H1 (cell line): ENCODE results near the gene AMPD1. TPM values are rescaled to one million over a fixed set of nuclear protein-coding genes. Genes with fewer than 3 reads are reported as not detected.

ENCODE experiments used
- CTCF ChIA-PET: fragments of 300-600 bp; sonication (Branson Sonifier 250); formaldehyde crosslinking; loops from one replicate; lab custom pipeline; 2021; ENCODE audit not compliant: partially characterized antibody; lab: Charles Lee
- POLR2A ChIA-PET: fragments of 300-600 bp; sonication (Branson Sonifier 250); formaldehyde crosslinking; loops from one replicate; lab custom pipeline; 2021; ENCODE audit warnings: inconsistent platforms; ENCODE audit not compliant: partially characterized antibody; lab: Charles Lee
- DNase-seq, 2 experiments: peaks; one replicate each; pipeline versions ENCODE4 v3.0.0 to v3.0.0-alpha.2; 2010 to 2022; ENCODE audit warnings: low spot score in 2 of 2, low read depth in 1 of 2, mixed read lengths in 1 of 2
- FAIRE-seq: peaks from 2 replicates; lab custom pipeline; 2011; peaks lifted over from hg19 to GRCh38; lab: Jason Lieb, UNC
- H2AFZ ChIP-seq: 2 replicates; pipeline ENCODE4 v1.8.1; 2012; ENCODE audit warnings: low read length, inconsistent platforms
- H2AK5ac ChIP-seq: 2 replicates; pipeline ENCODE4 v1.6.1; 2013; ENCODE audit warnings: low read depth, low read length
- H2BK120ac ChIP-seq: replicated peaks from 2 replicates; pipeline ENCODE3; 2013; ENCODE audit warnings: low read depth, low read length, inconsistent platforms
- H2BK12ac ChIP-seq: 2 replicates; pipeline ENCODE4 v1.6.1; 2013; ENCODE audit warnings: low read depth, low read length
- H2BK15ac ChIP-seq: 2 replicates; pipeline ENCODE4 v1.6.1; 2013; ENCODE audit warnings: low read length
- H2BK20ac ChIP-seq: 2 replicates; pipeline ENCODE4 v1.6.1; 2013; ENCODE audit warnings: low read length
- H2BK5ac ChIP-seq: 2 replicates; pipeline ENCODE4 v1.6.1; 2013; ENCODE audit warnings: low read depth, low read length
- H3K14ac ChIP-seq: 2 replicates; pipeline ENCODE4 v1.6.1; 2013; ENCODE audit warnings: inconsistent platforms; ENCODE audit not compliant: insufficient read length
- H3K18ac ChIP-seq: 2 replicates; pipeline ENCODE4 v1.6.1; 2013; ENCODE audit warnings: low read length; ENCODE audit errors: extremely low read depth
- H3K23ac ChIP-seq: 2 replicates; pipeline ENCODE4 v1.6.1; 2013; ENCODE audit warnings: inconsistent platforms; ENCODE audit not compliant: insufficient read length
- H3K23me2 ChIP-seq: 2 replicates; pipeline ENCODE4 v1.6.1; 2013; ENCODE audit warnings: low read depth, low read length
- H3K27ac ChIP-seq: 2 replicates; pipeline ENCODE4 v1.6.1; 2011; ENCODE audit warnings: low read depth, low read length, inconsistent platforms
- H3K27me3 ChIP-seq, 4 experiments: replicated peaks in 1 of 4; 1 replicate in 1 of 4; 2 replicates in 3 of 4; pipeline versions ENCODE4 v1.6.1 to v1.8.1; 2011 to 2013; ENCODE audit warnings: low read length in 3 of 4, mild to moderate bottlenecking in 3 of 4, inconsistent platforms in 2 of 4, mixed read lengths in 2 of 4, moderate library complexity in 1 of 4; ENCODE audit not compliant: control insufficient read depth in 3 of 4, insufficient read depth in 3 of 4; ENCODE audit errors: extremely low read depth in 1 of 4
- H3K36me3 ChIP-seq, 4 experiments: 2 replicates each; pipeline versions ENCODE4 v1.6.1 to v1.8.1; 2011 to 2013; ENCODE audit warnings: mild to moderate bottlenecking in 4 of 4, low read length in 3 of 4, moderate library complexity in 2 of 4, control low read depth in 1 of 4, inconsistent platforms in 1 of 4; ENCODE audit not compliant: insufficient read depth in 4 of 4, control insufficient read depth in 2 of 4
- H3K4ac ChIP-seq: replicated peaks from 2 replicates; pipeline ENCODE3; 2013; ENCODE audit warnings: low read length, low read depth, mixed read lengths, inconsistent platforms; ENCODE audit not compliant: insufficient read length
- H3K4me1 ChIP-seq, 4 experiments: replicated peaks in 1 of 4; 1 replicate in 1 of 4; 2 replicates in 3 of 4; pipeline versions ENCODE4 v1.6.1 to v1.8.1; 2011 to 2013; ENCODE audit warnings: low read length in 3 of 4, inconsistent platforms in 2 of 4, mixed read lengths in 1 of 4; ENCODE audit not compliant: insufficient read depth in 4 of 4, control insufficient read depth in 3 of 4
- H3K4me2 ChIP-seq, 2 experiments: 2 replicates each; pipeline versions ENCODE4 v1.6.1 to v1.8.1; 2011 to 2013; ENCODE audit warnings: low read depth in 2 of 2, low read length in 2 of 2, control low read depth in 1 of 2, inconsistent platforms in 1 of 2, mild to moderate bottlenecking in 1 of 2; ENCODE audit not compliant: insufficient read depth in 1 of 2
- H3K4me3 ChIP-seq, 4 experiments: fragments of 200-600, 300-600 bp in 1 of 4; sonication (generic), shearing (Covaris generic), sonication (Bioruptor Twin) in 1 of 4; 2 replicates each; pipeline versions ENCODE4 v1.5.1 to v1.8.1; 2011 to 2016; ENCODE audit warnings: low read length in 4 of 4, low read depth in 3 of 4, control low read depth in 2 of 4, inconsistent platforms in 2 of 4, mild to moderate bottlenecking in 2 of 4, mixed read lengths in 1 of 4, moderate library complexity in 1 of 4; ENCODE audit not compliant: insufficient read depth in 2 of 4; ENCODE audit errors: extremely low read depth in 1 of 4
- H3K56ac ChIP-seq: replicated peaks from 2 replicates; pipeline ENCODE3; 2013; ENCODE audit warnings: low read depth, mild to moderate bottlenecking, mixed read lengths, low read length, inconsistent platforms; ENCODE audit not compliant: insufficient read length
- H3K79me1 ChIP-seq: 2 replicates; pipeline ENCODE4 v1.6.1; 2013; ENCODE audit warnings: low read depth, low read length, control low read depth
- H3K79me2 ChIP-seq, 2 experiments: 2 replicates each; pipeline versions ENCODE4 v1.6.1 to v1.8.1; 2012 to 2013; ENCODE audit warnings: low read length in 2 of 2, mild to moderate bottlenecking in 2 of 2, inconsistent platforms in 1 of 2; ENCODE audit not compliant: insufficient read depth in 2 of 2, control insufficient read depth in 1 of 2
- H3K9ac ChIP-seq, 4 experiments: replicated peaks in 1 of 4; 1 replicate in 1 of 4; 2 replicates in 3 of 4; pipeline versions ENCODE4 v1.6.1 to v1.8.1; 2011 to 2013; ENCODE audit warnings: low read depth in 3 of 4, low read length in 3 of 4, control low read depth in 2 of 4, mild to moderate bottlenecking in 2 of 4, moderate library complexity in 2 of 4, inconsistent platforms in 1 of 4; ENCODE audit errors: extremely low read depth in 1 of 4
- H3K9me3 ChIP-seq, 2 experiments: 2 replicates each; pipeline versions ENCODE4 v1.6.1 to v1.8.1; 2012 to 2013; ENCODE audit warnings: mild to moderate bottlenecking in 2 of 2, moderate library complexity in 2 of 2, control low read depth in 1 of 2, inconsistent platforms in 1 of 2, low read depth in 1 of 2, low read length in 1 of 2, mixed read lengths in 1 of 2; ENCODE audit not compliant: insufficient read depth in 2 of 2
- H4K20me1 ChIP-seq, 2 experiments: replicated peaks in 1 of 2; 2 replicates each; pipeline versions ENCODE3 to v1.8.1; 2011 to 2013; ENCODE audit warnings: inconsistent platforms in 2 of 2, low read length in 2 of 2, mild to moderate bottlenecking in 1 of 2; ENCODE audit not compliant: insufficient read depth in 2 of 2, control insufficient read depth in 1 of 2
- H4K5ac ChIP-seq: 2 replicates; pipeline ENCODE4 v1.6.1; 2013; ENCODE audit warnings: low read length, low read depth, mixed read lengths, inconsistent platforms; ENCODE audit not compliant: insufficient read length
- H4K8ac ChIP-seq: 2 replicates; pipeline ENCODE4 v1.8.0; 2013; ENCODE audit warnings: mild to moderate bottlenecking, moderate library complexity, low read length, inconsistent platforms; ENCODE audit not compliant: insufficient read depth; ENCODE audit errors: extremely low read depth
- H4K91ac ChIP-seq: replicated peaks from 2 replicates; pipeline ENCODE3; 2013; ENCODE audit warnings: low read length, mixed read lengths, inconsistent platforms; ENCODE audit not compliant: insufficient read length
- CBX8 ChIP-seq: fragments of 300-800, 300-1000 bp; sonication (generic); IDR thresholded peaks from 2 replicates; pipeline ENCODE4 v1.7.1; 2016; ENCODE audit warnings: low read depth, low read length, borderline replicate concordance
- EGR1 ChIP-seq: IDR thresholded peaks from 2 replicates; pipeline ENCODE4 v1.6.1; 2011; ENCODE audit warnings: low read depth, low read length, borderline replicate concordance
- HDAC2 ChIP-seq, 2 experiments: fragments of 300-600 bp in 1 of 2; sonication (generic) in 1 of 2; IDR thresholded peaks; 2 replicates each; pipeline ENCODE4 v1.6.1; 2011 to 2012; ENCODE audit warnings: low read depth in 2 of 2, low read length in 2 of 2, mild to moderate bottlenecking in 2 of 2, moderate library complexity in 2 of 2, borderline replicate concordance in 1 of 2, inconsistent platforms in 1 of 2
- JUND ChIP-seq: IDR thresholded peaks from 2 replicates; pipeline ENCODE4 v1.6.1; 2011; ENCODE audit warnings: mild to moderate bottlenecking, improper control_type of control experiment, low read length
- NANOG ChIP-seq: IDR thresholded peaks from 2 replicates; pipeline ENCODE4 v1.6.1; 2011; ENCODE audit warnings: low read length, low read depth, mild to moderate bottlenecking, inconsistent platforms; ENCODE audit not compliant: insufficient read depth, poor library complexity, severe bottlenecking
- NRF1 ChIP-seq: IDR thresholded peaks from 2 replicates; pipeline ENCODE4 v1.6.1; 2011; ENCODE audit warnings: mild to moderate bottlenecking, low read depth, low read length, improper control_type of control experiment
- POLR2AphosphoS5 ChIP-seq: IDR thresholded peaks from 2 replicates; pipeline ENCODE4 v1.6.1; 2011; ENCODE audit warnings: low read depth, low read length
- SIN3A ChIP-seq, 2 experiments: IDR thresholded peaks in 1 of 2; conservative IDR thresholded peaks in 1 of 2; 2 replicates each; pipeline ENCODE4 v1.6.1; 2011 to 2012; ENCODE audit warnings: low read length in 2 of 2, improper control_type of control experiment in 1 of 2, low read depth in 1 of 2, mild to moderate bottlenecking in 1 of 2
- SIRT6 ChIP-seq: IDR thresholded peaks from one replicate; pipeline ENCODE4 v1.7.1; 2012; ENCODE audit warnings: low read length, inconsistent platforms
- SP4 ChIP-seq: IDR thresholded peaks from 2 replicates; pipeline ENCODE4 v1.6.1; 2012; ENCODE audit warnings: low read length, inconsistent platforms
- SRF ChIP-seq: IDR thresholded peaks from 2 replicates; pipeline ENCODE4 v1.6.1; 2011; ENCODE audit warnings: mild to moderate bottlenecking, low read depth, low read length, moderate library complexity
- WGBS, 2 experiments: shearing (Covaris generic) in 1 of 2; methylation state at CpG; one replicate each; pipeline versions ENCODE4 v1.1.6 to v1.1.7; 2013 to 2015; ENCODE audit warnings: low lambda C conversion rate in 2 of 2, mixed read lengths in 2 of 2, inconsistent platforms in 1 of 2, low coverage in 1 of 2, missing lambda C conversion rate in 1 of 2; ENCODE audit not compliant: insufficient replicate concordance in 2 of 2, insufficient coverage in 1 of 2, insufficient read length in 1 of 2; ENCODE audit errors: extremely low coverage in 1 of 2, missing lambda C conversion rate in 1 of 2; 5-methylcytosine and 5-hydroxymethylcytosine counted together
- polyA plus RNA-seq, 7 experiments: library from polyadenylated mRNA; depleted of rRNA in 3 of 7; stranded (reverse) in 5 of 7; unstranded in 2 of 7; fragments of >200 nt in 5 of 7; fragments of 200-250 nt in 2 of 7; gene quantifications; 1 replicate in 5 of 7; 2 replicates in 1 of 7; 4 replicates in 1 of 7; pipeline versions ENCODE4 v1.2.1 to v1.2.3, GENCODE V29; 2011 to 2013; ENCODE audit warnings: missing spikeins in 2 of 7, mixed read lengths in 2 of 7
- total RNA-seq: library from RNA; stranded (reverse); fragmentation: NEBNext Ultra II Directional; extraction: Animal tissue kit (Norgen Biotek cat#: 25700); gene quantifications from 2 replicates; pipeline ENCODE4 v1.2.1, GENCODE V29; 2021

Gene AMPD1
- total and polyA plus RNA-seq, 2 of the 8 experiments (the other 6 are each of a cell fraction or from before 2014, with no cell fraction given) = not detected

GRCh38 chr1:114700036-114700600 is 4.8 kb upstream of the AMPD1 start:
- Histone ChIP-seq H2BK20ac (no peak overlapping the region), H3K9ac (no peak overlapping the region), H3K36me3 (no peaks in the 10 kb centered on the region; a peak in 1 of 8 replicates), H3K4me2 (no peak overlapping the region), H2BK12ac (no peak overlapping the region), H2BK15ac (no peak overlapping the region), H3K23ac (no peak overlapping the region), H4K20me1 (no peaks in the 10 kb centered on the region), H4K8ac (no peak overlapping the region), H3K4ac (no peak overlapping the region), H4K91ac (no peak overlapping the region), H4K5ac (no peak overlapping the region), H3K9me3 (no peaks in the 10 kb centered on the region), H3K23me2 (no peaks in the 10 kb centered on the region), H3K79me1 (no peaks in the 10 kb centered on the region), H3K4me3 (no peak overlapping the region), H2AK5ac (no peak overlapping the region), H2BK5ac (no peak overlapping the region), H2AFZ (no peak overlapping the region), H3K79me2 (no peaks in the 10 kb centered on the region), H3K27ac (no peak overlapping the region), H3K4me1 (no peaks in the 10 kb centered on the region), H3K14ac (no peak overlapping the region), H3K18ac (no peak overlapping the region), H3K56ac (no peak overlapping the region), H3K27me3 (no peaks in the 10 kb centered on the region), H2BK120ac (no peak overlapping the region)
- DNase-seq (no peak), FAIRE-seq (no peak)
- ChIA-PET CTCF (interaction anchor here (0.6 kb wide), 2 partner anchors 12 to 16 kb away, joined by 3 read pairs; partner anchors contain the start of gene NRAS), POLR2A (interaction anchor here (0.6 to 3.0 kb wide), 2 partner anchors 12 to 55 kb away, joined by 3 to 12 read pairs; no protein-coding TSS in a partner anchor)
- 75% methylated on average over 4 of the region's 4 CpGs; no CpG with 5 or more reads in 1 of the 2 experiments for WGBS, 2 experiments
- no peak for TF ChIP-seq CBX8
- no peak for TF ChIP-seq JUND
- TF ChIP-seq SIN3A (conservative IDR thresholded peaks at IDR 0.05 in 1 of 2, IDR thresholded peaks at IDR 0.05 in 1 of 2; ENCODE audit: low read depth in 1 of 2, low read length in 2 of 2) = no peak
- no peak for TF ChIP-seq HDAC2 (IDR thresholded peaks at IDR 0.05; ENCODE audit: borderline replicate concordance in 1 of 2, low read depth in 2 of 2, low read length in 2 of 2)
- TF ChIP-seq SP4 = no peak
- TF ChIP-seq SIRT6 = no peak
- no peak for TF ChIP-seq EGR1
- no peak for TF ChIP-seq NRF1
- TF ChIP-seq SRF = no peak
- TF ChIP-seq POLR2AphosphoS5 = no peak
- TF ChIP-seq NANOG = no peak
